WTC11 (cell line): ENCODE results near the gene ITLN1.

Source experiments
- CREB1 ChIP-seq: sonication (generic); formaldehyde crosslinking; IDR thresholded peaks from 2 replicates; pipeline ENCODE4 v1.8.0; 2023; ENCODE audit warnings: mild to moderate bottlenecking, missing genetic modification reagents
- CTCF ChIP-seq: fragments of 200-600 bp; IDR thresholded peaks from 2 replicates; pipeline ENCODE4 v1.8.0; 2022; ENCODE audit warnings: antibody characterized with exemption
- E2F4 ChIP-seq: sonication (generic); formaldehyde crosslinking; IDR thresholded peaks from 2 replicates; pipeline ENCODE4 v1.8.1; 2022; ENCODE audit warnings: low read depth, mild to moderate bottlenecking, moderate library complexity, missing genetic modification reagents, borderline replicate concordance
- ETV6 ChIP-seq: sonication (generic); formaldehyde crosslinking; IDR thresholded peaks from 2 replicates; pipeline ENCODE4 v1.8.1; 2022; ENCODE audit warnings: mild to moderate bottlenecking, missing genetic modification reagents
- HMGA2 ChIP-seq: fragments of 250-450 bp; sonication (Bioruptor Pico); IDR thresholded peaks from 2 replicates; pipeline ENCODE4 v1.4.0; 2021; ENCODE audit warnings: mild to moderate bottlenecking, moderate library complexity
- IRF2 ChIP-seq: sonication (generic); formaldehyde crosslinking; IDR thresholded peaks from 2 replicates; pipeline ENCODE4 v1.8.0; 2022; ENCODE audit warnings: low read depth, missing genetic modification reagents, borderline replicate concordance
- JUN ChIP-seq: sonication (generic); formaldehyde crosslinking; IDR thresholded peaks from 2 replicates; pipeline ENCODE4 v1.8.0; 2023; ENCODE audit warnings: mild to moderate bottlenecking, missing genetic modification reagents
- MAX ChIP-seq: sonication (generic); formaldehyde crosslinking; IDR thresholded peaks from 2 replicates; pipeline ENCODE4 v1.8.0; 2022; ENCODE audit warnings: mild to moderate bottlenecking, missing genetic modification reagents
- OVOL2 ChIP-seq: fragments of 250-450 bp; sonication (Bioruptor Pico); IDR thresholded peaks from 2 replicates; pipeline ENCODE4 v1.9.0; 2021; ENCODE audit warnings: mild to moderate bottlenecking, borderline replicate concordance
- SP1 ChIP-seq: sonication (generic); formaldehyde crosslinking; conservative IDR thresholded peaks from 2 replicates; pipeline ENCODE4 v1.8.1; 2022; ENCODE audit warnings: missing genetic modification reagents
- ZNF232 ChIP-seq: sonication (generic); formaldehyde crosslinking; IDR thresholded peaks from 2 replicates; pipeline ENCODE4 v1.8.0; 2022; ENCODE audit warnings: mild to moderate bottlenecking, missing genetic modification reagents
- ZNF396 ChIP-seq: fragments of 250-450 bp; sonication (Bioruptor Pico); IDR thresholded peaks from 2 replicates; pipeline ENCODE4 v1.8.0; 2021; ENCODE audit warnings: mild to moderate bottlenecking, moderate library complexity, borderline replicate concordance

- TF ChIP-seq OVOL2 (CRISPR knock-in tag) (no peak), CTCF (no peak), ZNF232 (CRISPR knock-in tag) (no peak), ETV6 (CRISPR knock-in tag) (no peak), ZNF396 (CRISPR knock-in tag) (no peak), HMGA2 (CRISPR knock-in tag) (no peak), IRF2 (CRISPR knock-in tag) (no peak), JUN (CRISPR knock-in tag) (no peak), CREB1 (CRISPR knock-in tag) (no peak), SP1 (CRISPR knock-in tag) (no peak), MAX (CRISPR knock-in tag) (no peak), E2F4 (CRISPR knock-in tag) (no peak)
Measured at GRCh38 chr1:160836561-160836960, 48.4 kb downstream of the ITLN1 start.
